NCI-H2107 (cell line): ENCODE measurements around the gene MAP4K1.

Experiments
- DNase-seq: peaks from one replicate; lab custom pipeline; 2025; lab: John Stamatoyannopoulos, UW

Gene MAP4K1

GRCh38 chr19:38543807-38544568 lies 73.8 kb downstream of the MAP4K1 start:
- DNase-seq = no peak

- no peak for DNase-seq
Measured at GRCh38 chr19:38543286-38543806, 74.4 kb downstream of the MAP4K1 start.

GRCh38 chr19:38542040-38542439 lies 75.7 kb downstream of the MAP4K1 start:
- DNase-seq = no peak

- DNase-seq = no peak
Measured at GRCh38 chr19:38539751-38540150, 78.0 kb downstream of the MAP4K1 start.

GRCh38 chr19:38538793-38539528 lies 78.8 kb downstream of the MAP4K1 start:
- no peak for DNase-seq

- DNase-seq = no peak
Measured at GRCh38 chr19:38538386-38538785, 79.4 kb downstream of the MAP4K1 start.
